ENCODE data around the gene SFT2D3.
"Not testable (repeated sequence)": the region's sequence is repeated elsewhere in the genome, so short reads cannot be mapped to it uniquely, and the experiment has no call there.

SFT2D3 gene

DNA sequence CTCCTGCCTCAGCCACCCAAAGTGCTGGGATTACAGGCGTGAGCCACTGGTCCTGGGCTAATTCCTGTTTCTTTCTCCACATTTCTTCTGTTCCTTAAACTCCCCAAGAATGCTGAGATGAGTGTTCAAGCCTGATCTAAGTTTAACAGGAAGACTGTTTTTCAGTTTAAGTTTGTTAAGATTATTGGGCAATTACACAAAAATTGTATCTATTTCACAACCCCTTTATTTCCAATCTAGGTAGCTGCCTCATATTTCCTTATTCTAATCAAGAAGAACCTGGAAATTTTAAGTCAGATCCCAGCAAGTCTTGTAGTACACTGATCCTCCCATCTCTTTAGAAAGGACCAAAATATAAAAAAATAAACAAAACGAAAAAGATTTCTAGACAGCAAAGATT is 11.7 kb downstream of the SFT2D3 start:
- DNase-seq, result no peak

DNA sequence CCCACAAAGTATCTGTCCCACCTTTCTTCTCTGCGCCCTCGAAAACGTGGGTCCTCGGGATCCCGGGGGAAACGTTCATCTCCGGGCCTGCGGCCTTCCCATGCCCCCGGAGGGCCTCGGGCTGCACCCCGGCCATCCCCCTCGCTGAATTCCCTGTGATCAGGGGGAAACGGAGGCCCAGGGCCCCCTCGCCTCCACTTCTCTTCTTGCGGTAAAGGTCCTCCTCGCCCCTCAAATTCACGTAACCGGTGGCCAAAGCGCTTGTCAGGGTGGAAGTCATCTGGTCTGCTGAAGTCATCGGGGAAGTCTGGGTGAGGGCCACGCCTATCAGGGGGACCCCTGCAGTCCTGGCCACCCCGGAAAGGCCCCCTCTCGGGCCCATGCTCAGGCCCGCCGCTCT is 12.3 kb downstream of the SFT2D3 start:
- no peak for DNase-seq

DNA sequence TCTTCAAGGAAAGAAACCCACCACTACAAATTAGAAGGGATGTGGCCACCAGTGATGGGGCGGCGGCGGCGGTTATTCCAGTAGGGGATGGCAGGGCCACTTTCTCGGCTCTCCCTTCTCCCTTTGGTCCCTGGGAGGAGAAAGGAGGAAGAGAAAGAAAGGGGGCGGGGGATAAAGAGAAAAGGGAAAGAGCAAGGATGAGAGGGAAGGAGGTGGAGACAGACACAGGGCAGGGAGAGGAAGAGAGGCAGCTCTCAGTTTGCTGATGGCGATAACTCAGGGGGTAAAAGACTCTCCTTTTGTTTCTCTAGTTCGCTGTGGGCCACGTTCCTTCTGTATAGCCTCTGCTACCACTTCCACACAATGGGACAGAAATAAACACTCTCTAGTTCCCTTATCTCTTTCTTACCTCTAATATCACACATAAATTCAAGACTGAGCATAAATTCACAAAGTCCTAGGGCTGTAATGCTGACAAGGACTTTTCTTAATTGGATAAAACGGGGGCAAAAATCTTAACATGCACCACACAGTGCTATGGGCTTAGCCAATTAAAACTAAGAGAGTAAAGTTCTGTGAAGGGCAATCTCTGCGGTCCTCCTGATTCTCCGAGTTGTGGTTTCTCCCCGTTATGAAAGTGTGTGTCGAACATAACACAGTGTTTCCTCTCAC is 14.6 kb downstream of the SFT2D3 start:
- DNase-seq, result no peak

DNA sequence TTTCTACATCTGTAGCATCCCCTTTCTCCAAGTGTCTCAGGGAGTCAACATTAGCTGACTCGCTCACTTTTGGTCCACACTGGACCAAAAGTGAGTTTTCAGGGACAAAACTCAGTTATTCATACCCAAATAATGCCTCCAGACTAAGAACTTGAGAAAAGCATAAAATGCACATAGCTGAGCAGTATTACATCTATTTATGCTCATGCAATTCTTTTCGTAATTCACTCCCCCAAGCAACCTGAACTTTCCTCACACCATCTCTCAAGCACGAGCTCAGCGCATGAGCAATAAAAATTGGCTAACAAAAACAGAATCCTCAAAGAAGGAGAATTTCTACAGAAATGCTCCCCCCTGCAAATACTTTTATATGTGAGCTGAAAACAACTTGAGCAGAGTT is 17.0 kb downstream of the SFT2D3 start:
- DNase-seq, result no peak

DNA sequence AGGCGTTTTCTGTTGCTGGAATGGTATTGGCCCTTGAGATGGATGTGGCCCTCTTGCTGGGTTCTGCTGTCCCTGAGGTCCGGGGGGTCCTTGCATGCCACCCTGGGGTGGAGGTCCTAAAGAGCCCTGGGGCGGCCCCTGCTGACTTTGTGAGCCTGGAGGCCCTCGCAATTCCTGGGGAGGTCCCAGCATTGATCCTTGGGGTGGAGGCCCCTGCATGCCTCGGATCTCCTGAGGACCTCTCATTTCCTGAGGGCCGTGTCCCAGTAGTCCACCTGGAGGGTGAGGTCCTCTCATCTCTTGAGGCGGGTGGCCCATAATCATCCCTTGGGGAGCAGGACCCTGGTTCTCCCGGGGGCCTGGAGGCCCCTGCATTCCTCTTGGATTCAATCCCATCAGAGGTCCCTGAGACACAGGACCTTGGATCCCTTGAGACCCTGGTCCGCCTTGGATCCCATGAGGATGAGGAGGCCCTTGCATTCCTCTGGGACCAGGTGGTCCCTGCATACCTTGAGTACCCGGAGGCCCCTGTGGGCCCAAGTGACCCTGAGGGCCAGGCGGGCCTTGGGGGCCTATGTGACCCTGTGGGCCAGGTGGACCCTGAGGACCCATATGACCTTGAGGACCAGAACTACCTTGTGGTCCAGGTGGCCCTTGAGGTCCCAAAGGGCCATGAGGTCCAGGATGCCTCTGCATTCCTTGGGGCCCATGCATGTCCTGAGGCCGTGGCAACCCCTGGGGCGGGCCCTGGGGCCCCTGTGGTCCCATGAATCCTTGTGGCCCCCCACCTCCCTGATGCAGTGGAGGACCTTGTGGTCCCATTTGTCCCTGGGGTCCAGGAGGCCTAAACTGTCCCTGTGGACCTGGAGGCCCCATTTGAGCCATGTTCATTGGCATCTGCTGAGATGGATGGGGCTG is 18.3 kb downstream of the SFT2D3 start:
- DNase-seq, result no peak

DNA sequence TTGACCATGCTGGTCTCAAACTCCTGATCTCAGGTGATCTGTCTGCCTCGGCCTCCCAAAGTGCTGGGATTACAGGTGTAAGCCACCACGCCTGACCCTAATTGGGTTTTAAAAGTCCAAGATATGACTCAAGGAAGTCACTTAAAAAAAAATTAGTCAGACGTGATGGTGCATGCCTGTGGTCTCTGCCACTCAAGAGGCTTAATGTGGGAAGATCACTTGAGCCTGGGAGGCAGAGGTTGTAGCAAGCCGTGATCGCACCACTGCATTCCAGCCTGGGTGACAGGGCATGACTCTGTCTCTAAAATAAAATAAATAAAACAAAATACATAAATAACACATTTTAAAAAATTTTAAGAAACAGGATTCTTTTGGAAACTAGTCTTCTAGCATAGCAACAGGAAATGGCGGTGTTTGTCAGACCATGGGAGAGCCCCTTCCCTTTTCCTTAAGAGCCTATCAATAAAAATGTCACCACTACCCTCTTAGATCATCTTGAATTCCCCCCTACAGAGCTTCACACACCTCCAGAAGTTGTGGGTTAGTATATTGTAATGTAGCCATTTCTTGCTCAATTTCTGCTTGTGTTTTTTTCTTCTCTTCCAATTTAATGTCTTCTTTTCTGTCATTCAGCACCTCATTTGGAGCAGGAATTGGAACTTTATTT is 20.1 kb downstream of the SFT2D3 start:
- no peak for DNase-seq

DNA sequence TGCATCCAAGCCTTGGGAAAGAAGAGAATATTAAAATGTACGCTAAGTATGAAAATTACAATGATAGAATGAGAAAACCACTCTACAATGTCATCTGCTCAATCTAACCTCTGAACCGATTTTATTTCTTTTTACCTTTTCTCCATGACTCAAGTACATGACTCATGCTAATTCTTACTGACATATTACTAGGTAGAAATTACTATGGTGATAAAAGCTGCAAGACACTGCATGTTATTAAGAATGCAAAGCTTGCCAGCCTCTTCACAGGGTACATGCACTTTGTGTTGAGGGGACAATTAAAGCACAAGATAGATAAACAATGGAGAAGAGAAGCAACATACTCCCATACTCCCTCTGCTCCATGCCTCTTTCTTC is 20.7 kb downstream of the SFT2D3 start:
- no peak for DNase-seq

DNA sequence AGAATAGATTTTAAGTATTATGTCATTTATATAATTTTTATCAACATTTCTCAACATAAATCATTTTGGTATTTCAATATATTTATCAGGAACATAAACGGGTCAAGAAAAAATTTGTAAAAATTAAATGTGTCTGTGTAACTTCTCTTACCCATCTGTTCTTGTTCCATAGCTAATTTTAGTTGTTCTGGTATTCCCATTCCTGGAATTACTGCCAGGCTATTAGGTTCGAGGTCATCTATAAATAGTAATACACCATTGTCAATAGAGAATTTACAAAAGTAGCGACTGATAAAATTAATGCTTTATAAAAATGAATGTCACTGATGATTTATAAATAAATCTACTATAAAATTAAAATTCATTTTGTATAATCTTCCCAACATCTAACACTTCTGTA is 21.5 kb downstream of the SFT2D3 start:
- no peak for DNase-seq

DNA sequence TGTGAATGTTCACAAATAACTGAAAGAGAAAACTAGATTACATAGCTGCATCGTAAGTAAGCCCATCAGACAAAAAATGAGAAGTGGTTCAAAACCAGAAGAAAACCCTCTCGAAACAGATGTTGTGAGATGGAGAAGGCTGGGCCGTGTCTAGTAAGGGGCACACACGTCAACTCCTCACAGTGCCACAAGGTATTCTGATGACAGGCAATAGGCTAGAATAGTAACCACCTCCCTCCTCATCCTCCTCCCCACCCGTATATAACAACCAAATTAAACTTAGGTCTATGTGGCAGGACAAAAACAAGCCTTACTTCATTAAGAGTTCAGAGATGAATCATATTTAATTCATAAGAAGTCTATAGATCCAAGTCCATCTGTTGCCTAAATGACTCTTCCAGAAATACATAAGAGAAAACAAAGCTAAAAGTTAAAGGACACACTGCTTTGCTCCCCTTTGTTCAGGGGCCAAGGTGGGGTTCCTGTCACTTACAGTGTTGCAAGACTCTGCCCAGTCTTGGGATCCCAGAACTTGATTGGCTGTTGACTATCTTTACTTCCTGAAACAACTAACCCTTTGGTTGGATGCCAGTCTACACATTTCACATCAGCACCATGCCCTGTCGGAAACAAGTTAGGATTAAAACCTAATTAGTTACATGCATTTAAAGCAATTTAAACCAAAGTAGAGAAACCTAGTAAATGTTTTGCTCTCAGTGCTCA is 25.0 kb downstream of the SFT2D3 start:
- no peak for DNase-seq

DNA sequence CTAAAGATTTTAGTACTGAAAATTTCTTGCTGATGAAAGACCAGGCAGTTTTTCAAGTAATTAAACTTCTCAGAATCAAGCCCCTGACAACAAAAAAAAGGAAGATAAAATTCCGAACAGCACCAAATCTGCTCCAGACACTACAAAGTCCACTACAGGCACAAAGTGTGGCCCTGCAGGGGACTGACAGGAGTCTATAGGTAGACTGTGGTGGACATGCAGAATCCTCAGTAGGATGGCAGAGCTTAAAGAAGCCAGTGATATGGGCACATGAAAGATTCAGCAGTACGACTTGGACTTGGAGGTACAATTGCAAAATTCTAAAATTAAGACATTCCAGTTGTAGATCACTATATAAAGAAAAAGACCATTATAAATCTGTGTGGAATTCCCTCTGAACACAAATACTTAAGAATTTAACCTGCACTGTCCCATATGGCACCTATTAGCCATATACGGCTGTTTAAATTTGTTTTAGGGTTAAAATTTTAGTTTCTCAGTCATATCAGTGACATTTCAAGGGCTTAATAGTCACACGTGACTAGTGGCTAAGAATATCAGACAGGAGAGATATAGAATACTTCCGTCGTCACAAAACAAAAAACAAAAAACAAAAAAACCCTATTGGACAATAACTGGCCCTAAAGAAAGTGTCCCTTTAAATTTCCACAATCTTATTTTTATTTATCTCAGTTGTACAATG is 32.0 kb downstream of the SFT2D3 start:
- no peak for DNase-seq

DNA sequence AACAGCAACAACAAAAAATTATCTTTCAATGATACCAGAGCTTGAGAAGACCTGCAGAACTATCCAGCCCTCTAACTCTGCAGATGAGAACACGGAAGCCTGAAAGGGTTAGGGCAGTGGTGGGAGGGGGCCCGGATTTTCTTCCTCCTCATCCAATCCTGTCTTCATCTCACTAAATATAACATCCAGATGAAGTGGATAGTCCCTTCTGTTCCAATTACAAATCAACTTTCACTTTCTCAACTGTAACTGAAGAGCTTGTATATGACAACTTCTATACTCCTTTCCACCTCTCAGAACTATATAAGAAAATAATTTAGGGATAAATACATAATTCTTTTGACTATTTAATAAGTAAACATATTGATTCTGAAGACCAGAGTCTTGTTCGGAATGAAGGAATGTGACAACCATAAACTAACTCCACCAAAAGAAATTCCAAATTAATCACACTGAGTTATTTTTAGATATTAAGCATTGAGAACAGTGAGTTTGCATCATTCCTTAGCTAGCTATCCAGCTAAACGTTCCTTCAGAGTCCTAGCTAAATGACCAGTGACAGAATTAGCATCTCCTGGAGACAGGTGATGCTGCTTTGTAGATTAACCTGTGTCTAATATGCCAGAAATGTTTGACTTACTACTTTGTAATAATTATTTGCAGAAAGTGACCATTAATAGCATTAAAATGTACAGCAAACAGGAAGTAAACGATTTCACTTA is 32.7 kb downstream of the SFT2D3 start:
- DNase-seq, result no peak

DNA sequence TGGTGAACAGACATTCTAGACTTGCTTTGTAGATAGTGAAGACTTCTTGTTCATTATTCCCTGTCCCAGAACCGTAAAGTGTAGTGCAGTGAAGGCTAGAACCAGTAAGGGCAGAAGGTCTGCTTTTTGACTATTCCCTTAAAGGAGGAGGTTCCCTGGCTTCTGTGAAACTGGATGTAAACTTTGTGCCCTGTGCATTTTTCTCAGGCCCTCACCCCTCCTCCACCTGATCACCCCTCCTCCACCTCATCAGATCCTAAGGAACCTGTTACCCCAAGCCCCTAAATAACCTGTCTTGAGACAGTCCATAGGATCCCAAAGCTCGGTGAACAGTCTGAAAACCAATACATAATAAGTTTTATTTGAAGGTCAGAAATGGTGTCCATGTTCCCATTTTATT is 33.7 kb downstream of the SFT2D3 start:
- no peak for DNase-seq

DNA sequence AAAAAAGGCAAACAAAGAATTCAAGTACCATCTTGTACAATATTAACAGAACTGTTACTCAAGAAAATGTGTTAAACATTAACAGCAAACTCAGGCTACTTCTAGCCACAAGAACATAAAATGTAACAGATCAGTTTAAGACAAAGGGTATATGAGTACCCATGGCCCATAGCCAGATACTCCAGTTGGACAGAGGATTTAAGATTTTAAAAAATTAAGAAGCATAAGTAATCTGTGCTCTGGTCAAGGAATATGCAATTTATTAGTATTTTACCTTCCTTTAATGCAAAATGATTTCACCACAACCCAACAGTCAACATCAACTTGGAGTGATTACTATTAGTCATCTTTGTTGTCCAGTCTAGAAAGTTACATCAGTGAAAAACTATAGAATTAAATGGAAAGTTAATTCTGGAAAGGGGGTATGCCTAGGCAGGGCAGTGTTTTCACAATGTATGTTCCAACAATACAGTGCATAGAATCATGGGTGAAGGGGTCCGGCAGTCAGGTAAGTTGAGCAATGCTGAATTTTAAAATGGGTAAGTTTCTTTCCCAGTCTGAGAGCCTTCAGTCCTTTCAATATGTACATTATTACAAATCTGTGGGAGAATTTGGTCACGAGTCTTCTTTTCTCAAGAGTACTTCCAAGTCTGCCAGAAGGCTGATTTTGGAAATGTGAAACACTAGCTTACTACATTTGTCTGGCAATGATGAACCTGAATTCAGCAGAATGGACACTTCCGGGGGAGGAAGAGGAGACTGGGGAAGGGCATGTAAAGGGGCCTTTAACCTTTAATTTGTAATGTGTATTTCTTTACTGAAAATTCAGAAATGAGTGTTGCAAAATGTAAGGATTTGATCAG is 34.5 kb downstream of the SFT2D3 start:
- DNase-seq, result no peak

DNA sequence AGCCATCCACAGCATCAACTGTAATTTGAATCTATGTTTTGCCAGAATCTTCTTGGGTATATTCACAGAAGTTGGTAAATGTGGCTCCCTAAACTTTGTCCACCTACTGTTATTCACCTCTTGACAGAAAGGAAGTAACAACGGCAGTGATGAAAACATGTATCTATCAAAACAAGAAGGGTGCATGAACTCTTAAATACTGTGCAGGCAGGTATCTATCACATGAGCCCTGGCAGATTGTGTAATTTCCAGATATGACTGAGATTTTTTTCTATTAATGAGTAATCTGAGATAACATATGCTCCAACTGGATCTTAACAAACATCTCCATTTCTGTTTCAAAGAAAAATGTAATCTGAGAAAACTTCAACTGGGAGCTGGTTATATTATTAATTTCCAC is 36.6 kb downstream of the SFT2D3 start:
- no peak for DNase-seq

DNA sequence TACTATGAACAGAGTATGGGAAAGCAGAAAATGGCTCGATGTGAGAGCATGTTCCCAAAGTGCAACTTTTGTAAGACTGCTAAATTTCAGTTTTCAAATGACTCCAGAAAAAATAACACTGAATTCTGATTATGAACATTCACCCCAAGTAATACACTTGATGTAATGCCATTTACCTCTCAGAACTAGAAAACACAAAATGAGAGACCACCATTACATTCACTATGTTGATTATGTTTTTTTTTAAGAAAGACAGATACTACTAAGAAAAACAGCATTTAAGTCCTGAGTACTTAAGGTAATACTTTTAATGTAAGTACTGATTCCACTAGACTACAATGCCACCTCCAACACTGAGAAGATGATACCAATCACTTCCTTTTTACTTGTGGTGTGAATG is 38.5 kb downstream of the SFT2D3 start:
- no peak for DNase-seq

DNA sequence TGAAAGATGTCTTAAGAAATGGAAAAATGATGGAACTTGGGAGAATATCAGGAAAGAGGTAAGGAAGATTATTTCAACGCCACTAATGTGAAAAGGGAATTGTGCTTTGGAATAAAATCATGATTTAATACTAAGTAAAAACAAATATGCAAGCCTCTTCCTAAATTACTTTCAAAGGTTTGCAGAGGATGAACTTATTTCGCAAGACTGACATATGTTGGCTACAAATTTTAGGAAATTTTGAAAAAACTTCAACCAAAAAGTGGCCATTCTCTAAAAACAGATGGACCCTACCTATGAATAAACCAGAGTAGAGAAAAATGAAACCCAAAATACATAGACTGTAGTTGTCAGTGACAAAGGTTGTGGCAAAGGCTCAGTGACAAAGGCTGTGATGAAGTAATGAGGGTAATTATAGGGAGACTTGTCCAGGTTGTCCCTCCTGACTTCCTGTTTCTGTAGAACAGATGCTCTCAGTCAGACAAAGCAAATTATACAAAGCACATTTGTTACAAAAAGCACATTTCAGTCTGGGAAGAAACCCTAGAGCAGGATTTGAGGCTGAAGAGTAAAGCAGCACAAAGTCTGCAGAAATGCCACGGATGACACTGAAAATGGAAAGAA is 39.5 kb downstream of the SFT2D3 start:
- DNase-seq, result peak; percentile 66 to 91

DNA sequence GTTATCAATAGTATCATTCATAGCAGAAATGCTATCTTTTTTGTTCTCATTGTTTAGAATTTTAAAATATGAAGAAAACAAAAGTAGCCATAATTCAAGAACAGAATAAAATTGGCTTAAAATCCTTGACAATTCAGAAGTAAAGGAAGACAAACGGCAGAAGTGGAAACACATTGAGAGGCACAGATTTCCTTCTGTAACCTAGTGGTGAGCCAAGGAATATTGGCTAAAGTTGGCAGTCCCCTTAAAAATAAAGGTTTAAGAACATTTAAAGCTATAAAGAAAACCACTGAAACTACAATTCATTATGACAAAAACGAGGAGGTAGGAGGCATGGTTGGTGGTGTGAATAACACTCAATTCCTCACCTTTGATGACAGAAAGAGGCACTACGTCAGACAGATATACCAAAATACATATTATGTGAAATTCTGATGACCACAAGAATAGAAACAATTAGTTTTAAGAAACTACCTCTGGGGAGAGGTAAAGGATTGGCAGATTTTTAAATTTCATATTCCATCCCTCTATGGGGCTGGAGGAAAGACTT is 42.3 kb downstream of the SFT2D3 start:
- DNase-seq, result no peak

DNA sequence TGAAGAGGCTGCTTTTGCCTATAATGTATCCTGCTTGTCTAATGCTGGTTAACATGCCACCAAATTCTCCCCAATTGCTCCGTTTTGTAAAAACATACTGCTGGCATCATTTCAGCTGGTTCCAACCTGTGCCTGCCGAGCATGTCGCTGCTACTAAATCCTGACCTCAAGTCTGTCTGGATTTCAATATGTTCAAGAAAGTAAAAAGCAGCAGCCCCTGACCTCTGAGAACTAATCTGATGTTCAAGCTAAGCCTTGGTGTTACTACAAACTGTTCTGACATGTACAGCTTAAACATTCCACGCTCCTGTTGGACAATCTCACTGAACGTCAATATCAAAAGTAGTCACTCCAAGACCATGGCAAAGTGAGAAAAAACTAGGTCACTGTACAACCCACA is 46.3 kb downstream of the SFT2D3 start:
- no peak for DNase-seq

DNA sequence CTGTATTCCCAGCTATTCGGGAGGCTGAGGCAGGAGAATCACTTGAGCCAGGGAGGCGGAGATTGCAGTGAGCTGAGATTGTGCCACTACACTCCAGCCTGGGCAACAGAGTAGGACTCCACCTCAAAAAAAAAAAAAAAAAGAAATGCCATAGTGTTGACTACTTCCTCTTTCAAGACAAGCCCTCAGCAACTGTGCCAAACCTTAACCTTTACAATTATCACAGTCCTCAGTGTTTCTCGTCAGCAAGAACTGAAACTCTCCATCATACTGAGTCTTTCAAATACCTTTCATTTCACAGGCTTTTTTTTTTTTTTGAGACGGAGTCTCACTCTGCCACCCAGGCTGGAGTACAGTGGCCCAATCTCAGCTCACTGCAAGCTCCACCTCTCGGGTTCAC is 48.2 kb downstream of the SFT2D3 start:
- not testable (repeated sequence) for DNase-seq

DNA sequence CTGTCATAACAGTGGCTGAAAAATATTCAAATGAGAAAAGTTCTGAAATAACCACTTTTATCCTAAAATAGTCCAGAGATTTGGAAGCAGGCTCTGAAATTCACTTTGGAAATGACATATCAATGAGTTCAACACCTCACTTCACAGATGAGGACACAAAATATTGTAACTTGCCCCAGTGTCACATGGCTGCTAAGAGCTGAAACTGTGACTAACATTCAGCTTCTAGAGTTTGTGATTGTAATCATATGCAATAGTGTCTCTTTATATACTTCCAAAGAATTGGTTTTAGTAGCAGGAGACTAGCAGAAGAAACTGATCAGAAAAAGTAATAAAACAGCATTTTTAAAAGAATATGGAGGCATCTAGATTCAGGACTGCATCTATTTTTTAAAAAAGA is 52.1 kb downstream of the SFT2D3 start:
- no peak for DNase-seq
